ENCODE results near the gene IFNA4.

The IFNA4 gene

DNA sequence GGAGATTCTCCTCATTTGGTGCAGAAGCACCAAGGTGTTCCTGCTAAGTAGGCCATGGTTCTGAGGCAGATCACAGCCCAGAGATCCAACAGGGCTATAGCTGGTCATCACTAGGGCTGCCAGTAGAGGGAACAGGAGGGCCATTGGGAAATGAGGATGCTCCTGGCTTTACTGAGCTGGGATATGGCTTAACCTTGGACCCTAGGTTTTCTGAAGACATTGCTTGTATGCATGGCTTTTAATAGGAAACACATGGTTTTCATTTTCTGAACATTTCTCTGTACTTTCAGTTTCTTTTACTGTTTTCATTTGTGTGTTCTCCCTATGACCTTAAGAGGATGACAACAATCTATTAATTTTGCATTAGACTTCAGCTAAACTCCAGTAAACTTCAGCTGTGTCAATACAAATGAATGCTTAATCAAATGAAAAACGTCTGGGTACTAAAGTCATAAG lies 45.9 kb downstream of the IFNA4 start, which contains the start of gene IFNW1:
IFNW1 (minus strand) TSS at position 406 of the 456 bp plus-strand sequence; CDS start at position 144, 262 bp downstream.
- H3K27ac ChIP-seq (ENCODE audit: extremely low read depth, low read depth, low read length), result no peak within 1 kb of the TSS
- TF ChIP-seq ZNF76 (tag by site-specific recombination; IDR thresholded peaks at IDR 0.05; ENCODE audit: borderline replicate concordance, low read depth) (no peak), ZNF148 (tag by site-specific recombination; IDR thresholded peaks at IDR 0.05; ENCODE audit: borderline replicate concordance) (no peak), ZNF248 (tag by site-specific recombination; IDR thresholded peaks at IDR 0.05) (no peak), KLF8 (tag by site-specific recombination; IDR thresholded peaks at IDR 0.05) (no peak), ZNF560 (tag by site-specific recombination; IDR thresholded peaks at IDR 0.05; ENCODE audit: borderline replicate concordance) (no peak), ZBTB7A (tag by site-specific recombination; IDR thresholded peaks at IDR 0.05; ENCODE audit: low read depth) (no peak), HIC1 (tag by site-specific recombination; IDR thresholded peaks at IDR 0.05) (no peak), ZFP3 (tag by site-specific recombination; IDR thresholded peaks at IDR 0.05; ENCODE audit: low read depth) (no peak), MYNN (tag by site-specific recombination; IDR thresholded peaks at IDR 0.05; ENCODE audit: borderline replicate concordance) (no peak), BCL11B (tag by site-specific recombination; IDR thresholded peaks at IDR 0.05; ENCODE audit: low read depth) (no peak), ZNF311 (tag by site-specific recombination; IDR thresholded peaks at IDR 0.05; ENCODE audit: borderline replicate concordance) (no peak), TCF7L2 (IDR thresholded peaks at IDR 0.05; ENCODE audit: borderline replicate concordance, low read depth, low read length) (no peak), ZNF426 (tag by site-specific recombination; IDR thresholded peaks at IDR 0.05) (no peak), ZNF324 (tag by site-specific recombination; IDR thresholded peaks at IDR 0.05) (no peak), ZNF2 (tag by site-specific recombination; IDR thresholded peaks at IDR 0.05) (no peak), ZEB2 (tag by site-specific recombination; IDR thresholded peaks at IDR 0.05) (no peak), ZNF211 (tag by site-specific recombination; IDR thresholded peaks at IDR 0.05; ENCODE audit: low read depth) (no peak)
- TF ChIP-seq, protein P1, sequence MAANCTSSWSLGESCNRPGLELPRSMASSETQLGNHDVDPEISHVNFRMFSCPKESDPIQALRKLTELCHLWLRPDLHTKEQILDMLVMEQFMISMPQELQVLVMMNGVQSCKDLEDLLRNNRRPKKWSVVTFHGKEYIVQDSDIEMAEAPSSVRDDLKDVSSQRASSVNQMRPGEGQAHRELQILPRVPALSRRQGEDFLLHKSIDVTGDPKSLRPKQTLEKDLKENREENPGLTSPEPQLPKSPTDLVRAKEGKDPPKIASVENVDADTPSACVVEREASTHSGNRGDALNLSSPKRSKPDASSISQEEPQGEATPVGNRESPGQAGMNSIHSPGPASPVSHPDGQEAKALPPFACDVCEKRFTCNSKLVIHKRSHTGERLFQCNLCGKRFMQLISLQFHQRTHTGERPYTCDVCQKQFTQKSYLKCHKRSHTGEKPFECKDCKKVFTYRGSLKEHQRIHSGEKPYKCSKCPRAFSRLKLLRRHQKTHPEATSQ (tag by site-specific recombination; IDR thresholded peaks at IDR 0.05), result no peak
- TF ChIP-seq, protein P2, sequence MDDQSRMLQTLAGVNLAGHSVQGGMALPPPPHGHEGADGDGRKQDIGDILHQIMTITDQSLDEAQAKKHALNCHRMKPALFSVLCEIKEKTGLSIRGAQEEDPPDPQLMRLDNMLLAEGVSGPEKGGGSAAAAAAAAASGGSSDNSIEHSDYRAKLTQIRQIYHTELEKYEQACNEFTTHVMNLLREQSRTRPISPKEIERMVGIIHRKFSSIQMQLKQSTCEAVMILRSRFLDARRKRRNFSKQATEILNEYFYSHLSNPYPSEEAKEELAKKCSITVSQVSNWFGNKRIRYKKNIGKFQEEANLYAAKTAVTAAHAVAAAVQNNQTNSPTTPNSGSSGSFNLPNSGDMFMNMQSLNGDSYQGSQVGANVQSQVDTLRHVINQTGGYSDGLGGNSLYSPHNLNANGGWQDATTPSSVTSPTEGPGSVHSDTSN (CRISPR knock-in tag; IDR thresholded peaks at IDR 0.05), result no peak
- TF ChIP-seq, protein P3, sequence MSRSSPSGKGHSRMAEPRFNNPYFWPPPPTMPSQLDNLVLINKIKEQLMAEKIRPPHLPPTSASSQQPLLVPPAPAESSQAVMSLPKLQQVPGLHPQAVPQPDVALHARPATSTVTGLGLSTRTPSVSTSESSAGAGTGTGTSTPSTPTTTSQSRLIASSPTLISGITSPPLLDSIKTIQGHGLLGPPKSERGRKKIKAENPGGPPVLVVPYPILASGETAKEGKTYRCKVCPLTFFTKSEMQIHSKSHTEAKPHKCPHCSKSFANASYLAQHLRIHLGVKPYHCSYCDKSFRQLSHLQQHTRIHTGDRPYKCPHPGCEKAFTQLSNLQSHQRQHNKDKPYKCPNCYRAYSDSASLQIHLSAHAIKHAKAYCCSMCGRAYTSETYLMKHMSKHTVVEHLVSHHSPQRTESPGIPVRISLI (tag by site-specific recombination; IDR thresholded peaks at IDR 0.05), result no peak
- H3K9me3 ChIP-seq (ENCODE audit: control insufficient read depth, insufficient read depth, low read depth, low read length), result no peaks in the 10 kb centered on the region
- H3K4me3 ChIP-seq (ENCODE audit: low read depth, low read length), result no peak within 1 kb of the TSS
- no peaks in the 10 kb centered on the region for H3K4me1 ChIP-seq (ENCODE audit: control insufficient read depth, insufficient read depth, low read length)
- no peaks in the 10 kb centered on the region for H3K36me3 ChIP-seq (ENCODE audit: control insufficient read depth in 2 of 2, insufficient read depth in 1 of 2, low read length in 2 of 2)
- ChIA-PET CTCF (interaction anchor here (0.8 kb wide), 1 partner anchor 53 kb away, joined by 3 read pairs; no protein-coding TSS in a partner anchor), POLR2A (no interaction called here)

Data from HEK293 (cell line).